GM12875 (cell line): ENCODE results near the gene MAPK9.

ENCODE experiments used
- H3K4me3 ChIP-seq: one replicate; pipeline ENCODE4 v1.5.1; 2011; ENCODE audit warnings: low read depth, low read length, control low read depth
- TF ChIP-seq, protein P1 (sequence below): IDR thresholded peaks from 2 replicates; pipeline ENCODE4 v1.5.1; 2011; ENCODE audit warnings: low read depth, mild to moderate bottlenecking, control low read depth, inconsistent platforms, low read length, moderate library complexity, borderline replicate concordance; ENCODE audit not compliant: insufficient read depth

Gene MAPK9

GRCh38 chr5:180216646-180217171, 75.2 kb downstream of the MAPK9 start:
- H3K4me3 ChIP-seq, result no peak overlapping the region

GRCh38 chr5:180215783-180216630, 75.9 kb downstream of the MAPK9 start:
- TF ChIP-seq, protein P1, sequence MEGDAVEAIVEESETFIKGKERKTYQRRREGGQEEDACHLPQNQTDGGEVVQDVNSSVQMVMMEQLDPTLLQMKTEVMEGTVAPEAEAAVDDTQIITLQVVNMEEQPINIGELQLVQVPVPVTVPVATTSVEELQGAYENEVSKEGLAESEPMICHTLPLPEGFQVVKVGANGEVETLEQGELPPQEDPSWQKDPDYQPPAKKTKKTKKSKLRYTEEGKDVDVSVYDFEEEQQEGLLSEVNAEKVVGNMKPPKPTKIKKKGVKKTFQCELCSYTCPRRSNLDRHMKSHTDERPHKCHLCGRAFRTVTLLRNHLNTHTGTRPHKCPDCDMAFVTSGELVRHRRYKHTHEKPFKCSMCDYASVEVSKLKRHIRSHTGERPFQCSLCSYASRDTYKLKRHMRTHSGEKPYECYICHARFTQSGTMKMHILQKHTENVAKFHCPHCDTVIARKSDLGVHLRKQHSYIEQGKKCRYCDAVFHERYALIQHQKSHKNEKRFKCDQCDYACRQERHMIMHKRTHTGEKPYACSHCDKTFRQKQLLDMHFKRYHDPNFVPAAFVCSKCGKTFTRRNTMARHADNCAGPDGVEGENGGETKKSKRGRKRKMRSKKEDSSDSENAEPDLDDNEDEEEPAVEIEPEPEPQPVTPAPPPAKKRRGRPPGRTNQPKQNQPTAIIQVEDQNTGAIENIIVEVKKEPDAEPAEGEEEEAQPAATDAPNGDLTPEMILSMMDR, result no peak
- no peak overlapping the region for H3K4me3 ChIP-seq

More at GRCh38 chr5:180216646-180217171, 75.2 kb downstream of the MAPK9 start:
- TF ChIP-seq, protein P1, result no peak

DNA sequence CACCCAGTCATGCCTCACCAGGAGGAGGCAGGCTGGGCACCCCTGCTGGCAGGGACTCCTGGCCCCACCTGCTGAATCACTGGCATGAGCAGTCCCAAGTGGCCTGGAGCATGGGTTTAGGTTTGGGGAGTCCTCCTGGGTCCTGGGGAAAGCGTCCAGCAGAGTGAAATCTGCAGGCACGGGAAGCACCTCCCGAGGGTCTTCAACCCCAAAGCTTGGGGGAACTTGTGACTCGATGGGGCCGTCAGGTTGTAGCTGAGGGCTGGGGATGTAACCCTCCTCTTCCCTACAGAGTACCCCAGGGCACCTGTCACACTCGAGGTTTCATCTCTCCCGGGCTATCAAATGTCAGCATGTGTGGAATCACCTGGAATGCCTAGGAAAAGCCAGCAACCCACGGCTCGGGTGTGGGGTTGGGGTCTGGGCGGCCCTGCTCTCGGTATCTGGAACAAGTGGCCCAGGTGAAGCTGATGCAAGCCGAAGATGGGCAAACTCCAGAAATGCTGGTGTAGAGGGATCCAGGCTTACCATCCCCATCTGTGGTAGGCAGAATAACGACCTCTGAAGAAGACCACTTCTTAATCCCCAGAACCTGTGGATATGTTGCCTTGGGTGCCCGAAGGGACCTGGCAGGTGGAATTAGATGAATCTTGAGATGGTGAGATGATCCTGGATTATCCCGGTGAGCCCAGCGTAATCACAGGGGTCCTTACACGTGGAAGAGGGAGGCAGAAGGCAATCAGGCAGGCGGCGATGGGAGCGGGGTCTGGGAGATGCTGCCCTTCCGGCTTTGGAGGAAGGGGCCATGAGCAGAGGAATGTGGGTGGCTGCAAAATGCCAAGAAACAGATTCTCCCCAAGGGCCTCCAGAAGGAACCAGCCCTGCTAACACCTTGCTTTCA, 76.8 kb downstream of the MAPK9 start:
- no peak overlapping the region for H3K4me3 ChIP-seq
- TF ChIP-seq, protein P1, result no peak

GRCh38 chr5:180213657-180214207, 78.2 kb downstream of the MAPK9 start:
- TF ChIP-seq, protein P1, result no peak
- no peak overlapping the region for H3K4me3 ChIP-seq

GRCh38 chr5:180213256-180213600, 78.7 kb downstream of the MAPK9 start:
- no peak overlapping the region for H3K4me3 ChIP-seq
- TF ChIP-seq, protein P1, result no peak

DNA sequence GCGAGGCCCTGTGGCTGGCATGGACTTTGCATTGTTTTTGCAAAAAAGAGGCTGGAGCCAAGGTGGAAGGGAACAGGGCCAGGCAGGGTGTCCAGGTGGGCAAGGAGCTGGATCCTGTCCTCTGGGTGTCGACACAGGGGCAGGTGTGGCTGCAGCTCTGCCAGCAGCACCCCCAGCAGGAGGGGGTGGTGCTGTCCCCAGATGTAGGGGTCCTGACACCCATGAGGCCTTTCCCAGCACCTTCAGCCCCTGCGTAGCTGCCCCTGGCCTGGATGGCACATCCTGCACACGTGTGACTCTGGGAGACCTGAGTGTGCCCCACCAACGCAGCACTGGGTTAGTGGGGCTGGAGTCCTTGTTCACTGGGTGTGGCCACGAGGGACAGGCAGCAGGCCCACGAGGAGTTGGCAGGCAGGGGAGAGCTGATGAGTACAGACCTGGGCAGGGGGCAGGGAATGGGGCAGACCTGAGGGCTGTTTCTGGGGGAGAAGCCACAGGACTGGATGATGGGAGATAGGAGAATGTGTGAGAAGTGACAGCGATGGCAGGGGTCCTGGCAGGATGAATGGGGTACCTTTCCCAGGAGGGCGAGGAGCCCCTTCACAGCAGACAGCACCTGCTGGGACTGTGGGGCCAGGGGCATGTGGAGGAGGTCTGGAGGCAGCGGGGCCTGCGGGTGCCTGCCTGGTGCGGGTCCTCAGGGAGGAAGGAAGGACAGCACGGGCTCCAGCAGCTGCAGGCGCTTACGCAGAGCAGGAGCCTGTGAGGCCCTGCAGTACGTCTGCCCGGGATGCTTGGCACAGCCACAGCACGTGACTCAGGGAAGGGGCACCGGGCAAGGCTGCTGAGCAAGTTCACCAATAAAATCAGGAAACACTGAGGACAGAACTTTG, 79.3 kb downstream of the MAPK9 start:
- TF ChIP-seq, protein P1, result no peak
- H3K4me3 ChIP-seq, result no peak overlapping the region
